GM12878 (cell line): ENCODE data around the gene TMEM181. TPM values are rescaled to one million over a fixed set of nuclear protein-coding genes. Genes with fewer than 3 reads are reported as not detected.

Experiments used
- BHLHE40 ChIP-seq, 2 experiments: fragments of 450-650 bp in 1 of 2; IDR thresholded peaks; 2 replicates each; pipeline ENCODE4 v1.6.1; 2011 to 2017; ENCODE audit warnings: low read depth in 2 of 2, borderline replicate concordance in 1 of 2, improper control_type of control experiment in 1 of 2, low read length in 1 of 2, mild to moderate bottlenecking in 1 of 2
- EZH2 ChIP-seq: IDR thresholded peaks from 2 replicates; pipeline ENCODE4 v1.6.1; 2012; ENCODE audit warnings: low read depth, mild to moderate bottlenecking, control low read depth, inconsistent platforms, low read length, borderline replicate concordance; ENCODE audit not compliant: control insufficient read depth
- GATAD2B ChIP-seq: fragments of 450-650 bp; conservative IDR thresholded peaks from 2 replicates; pipeline ENCODE4 v1.6.1; 2017; ENCODE audit warnings: low read depth, mild to moderate bottlenecking, moderate library complexity
- HDAC6 ChIP-seq: fragments of 200-600 bp; sonication (generic); IDR thresholded peaks from one replicate; pipeline ENCODE4 v1.8.0; 2017; ENCODE audit warnings: antibody characterized with exemption; ENCODE audit not compliant: unreplicated experiment
- IRF4 ChIP-seq: IDR thresholded peaks from 2 replicates; pipeline ENCODE4 v1.6.1; 2011; ENCODE audit warnings: low read depth, low read length
- KLF5 ChIP-seq: fragments of 450-650 bp; IDR thresholded peaks from 2 replicates; pipeline ENCODE4 v1.6.1; 2014; ENCODE audit warnings: mild to moderate bottlenecking; ENCODE audit not compliant: partially characterized antibody
- MXI1 ChIP-seq: fragments of 150-350 bp; IDR thresholded peaks from 2 replicates; pipeline ENCODE4 v1.6.1; 2011; ENCODE audit warnings: low read depth, mild to moderate bottlenecking, inconsistent platforms, low read length, improper control_type of control experiment
- NR2F1 ChIP-seq: fragments of 450-650 bp; conservative IDR thresholded peaks from 2 replicates; pipeline ENCODE4 v1.6.1; 2017; ENCODE audit warnings: mild to moderate bottlenecking
- PAX8 ChIP-seq: fragments of 450-650 bp; IDR thresholded peaks from 2 replicates; pipeline ENCODE4 v1.6.1; 2017; ENCODE audit warnings: mild to moderate bottlenecking, moderate library complexity
- PBX3 ChIP-seq: IDR thresholded peaks from 2 replicates; pipeline ENCODE4 v1.6.1; 2011; ENCODE audit warnings: mild to moderate bottlenecking, low read depth, low read length, moderate library complexity; ENCODE audit not compliant: insufficient replicate concordance
- PRDM15 ChIP-seq: fragments of 450-650 bp; formaldehyde crosslinking; IDR thresholded peaks from 2 replicates; pipeline ENCODE4 v1.4.0; 2020; ENCODE audit warnings: mild to moderate bottlenecking, moderate library complexity
- RCOR1 ChIP-seq: conservative IDR thresholded peaks from 2 replicates; pipeline ENCODE4 v1.6.1; 2012; ENCODE audit warnings: low read depth, low read length, improper control_type of control experiment
- SMC3 ChIP-seq: IDR thresholded peaks from 2 replicates; pipeline ENCODE4 v1.6.1; 2011; ENCODE audit warnings: low read length, improper control_type of control experiment, borderline replicate concordance
- STAT1 ChIP-seq: fragments of 450-650 bp; conservative IDR thresholded peaks from 2 replicates; pipeline ENCODE4 v1.6.1; 2014; ENCODE audit warnings: antibody characterized with exemption, mild to moderate bottlenecking
- TBL1XR1 ChIP-seq: IDR thresholded peaks from 2 replicates; pipeline ENCODE4 v1.6.1; 2012; ENCODE audit warnings: low read depth, low read length, improper control_type of control experiment
- ZNF24 ChIP-seq: fragments of 450-650 bp; IDR thresholded peaks from 2 replicates; pipeline ENCODE4 v1.6.1; 2017; ENCODE audit warnings: antibody characterized with exemption, mild to moderate bottlenecking
- ZZZ3 ChIP-seq: IDR thresholded peaks from 2 replicates; pipeline ENCODE4 v1.6.1; 2011; ENCODE audit warnings: low read depth; ENCODE audit not compliant: control insufficient read depth, insufficient read length
- polyA plus RNA-seq, 11 experiments: library from polyadenylated mRNA; depleted of rRNA in 4 of 11; unstranded in 6 of 11; stranded (reverse) in 5 of 11; fragments of >200 nt; fragmentation: Nextera tagmentation in 4 of 11; fragmentation: Illumina TruSeq in 1 of 11; extraction: Ambion mirVana in 4 of 11; extraction: Trizol in 1 of 11; gene quantifications; 1 replicate in 1 of 11; 2 replicates in 10 of 11; pipeline versions ENCODE4 v1.2.1 to v1.2.3, GENCODE V29; 2011 to 2016; ENCODE audit warnings: inconsistent platforms in 2 of 11, missing spikeins in 2 of 11, low read depth in 1 of 11
- total RNA-seq, 4 experiments: library from RNA; depleted of rRNA in 3 of 4; stranded (reverse); fragments of >200 nt in 3 of 4; fragmentation: Illumina TruSeq in 1 of 4; extraction: Trizol in 1 of 4; gene quantifications; 2 replicates each; pipeline versions ENCODE4 v1.2.1 to v1.2.3, GENCODE V29; 2013 to 2021
- TF ChIP-seq, protein P1 (sequence below): IDR thresholded peaks from 2 replicates; pipeline ENCODE4 v1.6.1; 2012; ENCODE audit warnings: low read length, inconsistent platforms
- TF ChIP-seq, protein P2 (sequence below): fragments of 450-650 bp; IDR thresholded peaks from 2 replicates; pipeline ENCODE4 v1.6.1; 2017; ENCODE audit warnings: antibody characterized with exemption, mild to moderate bottlenecking, moderate library complexity
- TF ChIP-seq, protein P3 (sequence below): fragments of 450-650 bp; IDR thresholded peaks from 2 replicates; pipeline ENCODE4 v1.6.1; 2017; ENCODE audit warnings: mild to moderate bottlenecking

TMEM181 gene
- total and polyA plus RNA-seq, 10 of the 15 experiments (the other 5 are each of a cell fraction or from before 2014, with no cell fraction given), result 1.5 to 7.9 (median 5.2) TPM

GRCh38 chr6:158648682-158649131, 88.8 kb downstream of the TMEM181 start (continued):
- TF ChIP-seq PBX3 (no peak), KLF5 (peak; percentile 42), MXI1 (no peak), BHLHE40 (IDR thresholded peaks at IDR 0.05; ENCODE audit: borderline replicate concordance in 1 of 2, low read depth in 2 of 2, low read length in 1 of 2) (peak; percentile 87 to 92), SMC3 (no peak), HDAC6 (no peak), STAT1 (no peak), PAX8 (no peak), PRDM15 (CRISPR knock-in tag) (no peak), RCOR1 (peak; percentile 74; the same call in 1 of the 2 replicates), ZNF24 (0 out of 2 replicates have a peak, but pooled peaks have one; percentile 39), ZZZ3 (no peak), NR2F1 (no peak; the same call in 1 of the 2 replicates), GATAD2B (no peak; the same call in 1 of the 2 replicates), IRF4 (peak; percentile 99), EZH2 (no peak), TBL1XR1 (peak; percentile 65; the same call in 1 of the 2 replicates)
- TF ChIP-seq, protein P1, sequence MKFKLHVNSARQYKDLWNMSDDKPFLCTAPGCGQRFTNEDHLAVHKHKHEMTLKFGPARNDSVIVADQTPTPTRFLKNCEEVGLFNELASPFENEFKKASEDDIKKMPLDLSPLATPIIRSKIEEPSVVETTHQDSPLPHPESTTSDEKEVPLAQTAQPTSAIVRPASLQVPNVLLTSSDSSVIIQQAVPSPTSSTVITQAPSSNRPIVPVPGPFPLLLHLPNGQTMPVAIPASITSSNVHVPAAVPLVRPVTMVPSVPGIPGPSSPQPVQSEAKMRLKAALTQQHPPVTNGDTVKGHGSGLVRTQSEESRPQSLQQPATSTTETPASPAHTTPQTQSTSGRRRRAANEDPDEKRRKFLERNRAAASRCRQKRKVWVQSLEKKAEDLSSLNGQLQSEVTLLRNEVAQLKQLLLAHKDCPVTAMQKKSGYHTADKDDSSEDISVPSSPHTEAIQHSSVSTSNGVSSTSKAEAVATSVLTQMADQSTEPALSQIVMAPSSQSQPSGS, result peak; percentile 97
- TF ChIP-seq, protein P2, sequence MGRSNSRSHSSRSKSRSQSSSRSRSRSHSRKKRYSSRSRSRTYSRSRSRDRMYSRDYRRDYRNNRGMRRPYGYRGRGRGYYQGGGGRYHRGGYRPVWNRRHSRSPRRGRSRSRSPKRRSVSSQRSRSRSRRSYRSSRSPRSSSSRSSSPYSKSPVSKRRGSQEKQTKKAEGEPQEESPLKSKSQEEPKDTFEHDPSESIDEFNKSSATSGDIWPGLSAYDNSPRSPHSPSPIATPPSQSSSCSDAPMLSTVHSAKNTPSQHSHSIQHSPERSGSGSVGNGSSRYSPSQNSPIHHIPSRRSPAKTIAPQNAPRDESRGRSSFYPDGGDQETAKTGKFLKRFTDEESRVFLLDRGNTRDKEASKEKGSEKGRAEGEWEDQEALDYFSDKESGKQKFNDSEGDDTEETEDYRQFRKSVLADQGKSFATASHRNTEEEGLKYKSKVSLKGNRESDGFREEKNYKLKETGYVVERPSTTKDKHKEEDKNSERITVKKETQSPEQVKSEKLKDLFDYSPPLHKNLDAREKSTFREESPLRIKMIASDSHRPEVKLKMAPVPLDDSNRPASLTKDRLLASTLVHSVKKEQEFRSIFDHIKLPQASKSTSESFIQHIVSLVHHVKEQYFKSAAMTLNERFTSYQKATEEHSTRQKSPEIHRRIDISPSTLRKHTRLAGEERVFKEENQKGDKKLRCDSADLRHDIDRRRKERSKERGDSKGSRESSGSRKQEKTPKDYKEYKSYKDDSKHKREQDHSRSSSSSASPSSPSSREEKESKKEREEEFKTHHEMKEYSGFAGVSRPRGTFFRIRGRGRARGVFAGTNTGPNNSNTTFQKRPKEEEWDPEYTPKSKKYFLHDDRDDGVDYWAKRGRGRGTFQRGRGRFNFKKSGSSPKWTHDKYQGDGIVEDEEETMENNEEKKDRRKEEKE, result no peak
- TF ChIP-seq, protein P3, sequence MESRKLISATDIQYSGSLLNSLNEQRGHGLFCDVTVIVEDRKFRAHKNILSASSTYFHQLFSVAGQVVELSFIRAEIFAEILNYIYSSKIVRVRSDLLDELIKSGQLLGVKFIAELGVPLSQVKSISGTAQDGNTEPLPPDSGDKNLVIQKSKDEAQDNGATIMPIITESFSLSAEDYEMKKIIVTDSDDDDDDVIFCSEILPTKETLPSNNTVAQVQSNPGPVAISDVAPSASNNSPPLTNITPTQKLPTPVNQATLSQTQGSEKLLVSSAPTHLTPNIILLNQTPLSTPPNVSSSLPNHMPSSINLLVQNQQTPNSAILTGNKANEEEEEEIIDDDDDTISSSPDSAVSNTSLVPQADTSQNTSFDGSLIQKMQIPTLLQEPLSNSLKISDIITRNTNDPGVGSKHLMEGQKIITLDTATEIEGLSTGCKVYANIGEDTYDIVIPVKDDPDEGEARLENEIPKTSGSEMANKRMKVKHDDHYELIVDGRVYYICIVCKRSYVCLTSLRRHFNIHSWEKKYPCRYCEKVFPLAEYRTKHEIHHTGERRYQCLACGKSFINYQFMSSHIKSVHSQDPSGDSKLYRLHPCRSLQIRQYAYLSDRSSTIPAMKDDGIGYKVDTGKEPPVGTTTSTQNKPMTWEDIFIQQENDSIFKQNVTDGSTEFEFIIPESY, result no peak
